ENCODE data around the gene MYOD1. TPM values are rescaled to one million over a fixed set of nuclear protein-coding genes. Genes with fewer than 3 reads are reported as not detected.

Gene MYOD1
- total and polyA plus RNA-seq, 2 of the 4 experiments (the other 2 are of a cell fraction), result not detected

- dilution Hi-C loops (cut with HindIII; ENCODE audit: low sequenced_read_pairs, unreplicated experiment), result loop anchor here (25.0 kb wide), 1 partner anchor 240 kb away; no protein-coding TSS in a partner anchor
- no peak overlapping the region for H2AK5ac ChIP-seq (ENCODE audit: low read depth, low read length)
- no peaks in the 10 kb centered on the region for H3K4me1 ChIP-seq (ENCODE audit: control insufficient read depth, insufficient read depth, low read length)
- in situ Hi-C loops (cut with MboI; ENCODE audit: low sequenced_read_pairs), result no loop called here
- H3K56ac ChIP-seq (ENCODE audit: extremely low read depth, insufficient read depth, low read length), result no peak overlapping the region
- H4K20me1 ChIP-seq (ENCODE audit: insufficient read depth, low read length), result no peaks in the 10 kb centered on the region; the same call in 1 of the 2 replicates
- no peak overlapping the region for H3K4me3 ChIP-seq (ENCODE audit: insufficient read depth, low read depth, low read length)
- no peak overlapping the region for H4K91ac ChIP-seq (ENCODE audit: insufficient read depth, low read depth, low read length)
- H3K4me2 ChIP-seq (ENCODE audit: low read depth, low read length), result no peak overlapping the region
- H3K79me1 ChIP-seq (ENCODE audit: low read depth in 1 of 2, low read length in 2 of 2), result no peaks in the 10 kb centered on the region
- no peak overlapping the region for H2BK20ac ChIP-seq (ENCODE audit: low read depth, low read length)
- no peak overlapping the region for H3K23ac ChIP-seq (ENCODE audit: low read depth, low read length)
- no peak overlapping the region for H3K14ac ChIP-seq (replicated peaks; ENCODE audit: low read depth, low read length)
- no peak overlapping the region for H2BK5ac ChIP-seq (ENCODE audit: low read depth, low read length, poor library complexity, severe bottlenecking)
- H2AFZ ChIP-seq (replicated peaks; ENCODE audit: low read length, poor library complexity), result no peak overlapping the region
- no peak overlapping the region for H2BK15ac ChIP-seq (ENCODE audit: low read depth, low read length)
- CTCF ChIA-PET, result no interaction called here
- H3K27ac ChIP-seq (ENCODE audit: insufficient read depth, low read length), result no peak overlapping the region
- no peak overlapping the region for H3K9ac ChIP-seq (ENCODE audit: low read depth, low read length)
- WGBS, 2 experiments (ENCODE audit: extremely low coverage in 2 of 2, insufficient read length in 1 of 2), result 72% methylated on average over 6 of the region's 19 CpGs; no CpG with 5 or more reads in 1 of the 2 experiments
- H4K8ac ChIP-seq (ENCODE audit: low read depth in 2 of 2, low read length in 2 of 2), result no peak overlapping the region
- no peak overlapping the region for H3K4ac ChIP-seq (ENCODE audit: low read depth, low read length)
- DNase-seq (no peak), ATAC-seq (ENCODE audit: low read depth) (no peak)
- H3K9me1 ChIP-seq (ENCODE audit: insufficient read depth, low read length), result no peaks in the 10 kb centered on the region
- peaks cover 16% of the 10 kb centered on the region for H3K27me3 ChIP-seq (ENCODE audit: control insufficient read depth, insufficient read depth, low read length)
- no peak overlapping the region for H4K5ac ChIP-seq (ENCODE audit: low read depth, low read length)
- H3K36me3 ChIP-seq (ENCODE audit: control insufficient read depth, insufficient read depth, low read length), result no peaks in the 10 kb centered on the region
- H2BK120ac ChIP-seq (ENCODE audit: low read depth, low read length), result no peak overlapping the region
- intact Hi-C loops (cut with micrococcal nuclease), result no loop called here
- POLR2A ChIA-PET (ENCODE audit: unreplicated experiment), result no interaction called here
- H3K9me3 ChIP-seq (ENCODE audit: control insufficient read depth, insufficient read depth, low read length), result no peaks in the 10 kb centered on the region
- H3K18ac ChIP-seq (ENCODE audit: low read depth, low read length), result no peak overlapping the region
- no peak overlapping the region for H2AK9ac ChIP-seq (replicated peaks; ENCODE audit: low read depth, low read length, poor library complexity)
- no peak for TF ChIP-seq MAZ (IDR thresholded peaks at IDR 0.05; ENCODE audit: borderline replicate concordance, low read depth, low read length)
- no peak for TF ChIP-seq SMC3 (IDR thresholded peaks at IDR 0.05; ENCODE audit: low read depth, low read length)
- no peak for TF ChIP-seq BHLHE40 (IDR thresholded peaks at IDR 0.05; ENCODE audit: low read depth, low read length)
- TF ChIP-seq RCOR1 (IDR thresholded peaks at IDR 0.05; ENCODE audit: insufficient replicate concordance, low read length), result no peak
- no peak for TF ChIP-seq MAFK (IDR thresholded peaks at IDR 0.05; ENCODE audit: low read depth, low read length)
- TF ChIP-seq RAD21 (IDR thresholded peaks at IDR 0.05; ENCODE audit: low read length), result no peak
- TF ChIP-seq, protein P1, sequence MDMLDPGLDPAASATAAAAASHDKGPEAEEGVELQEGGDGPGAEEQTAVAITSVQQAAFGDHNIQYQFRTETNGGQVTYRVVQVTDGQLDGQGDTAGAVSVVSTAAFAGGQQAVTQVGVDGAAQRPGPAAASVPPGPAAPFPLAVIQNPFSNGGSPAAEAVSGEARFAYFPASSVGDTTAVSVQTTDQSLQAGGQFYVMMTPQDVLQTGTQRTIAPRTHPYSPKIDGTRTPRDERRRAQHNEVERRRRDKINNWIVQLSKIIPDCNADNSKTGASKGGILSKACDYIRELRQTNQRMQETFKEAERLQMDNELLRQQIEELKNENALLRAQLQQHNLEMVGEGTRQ (IDR thresholded peaks at IDR 0.05; ENCODE audit: low read depth, low read length), result no peak
- TF ChIP-seq RFX5 (IDR thresholded peaks at IDR 0.05; ENCODE audit: low read depth, low read length), result no peak
- TF ChIP-seq, protein P2, sequence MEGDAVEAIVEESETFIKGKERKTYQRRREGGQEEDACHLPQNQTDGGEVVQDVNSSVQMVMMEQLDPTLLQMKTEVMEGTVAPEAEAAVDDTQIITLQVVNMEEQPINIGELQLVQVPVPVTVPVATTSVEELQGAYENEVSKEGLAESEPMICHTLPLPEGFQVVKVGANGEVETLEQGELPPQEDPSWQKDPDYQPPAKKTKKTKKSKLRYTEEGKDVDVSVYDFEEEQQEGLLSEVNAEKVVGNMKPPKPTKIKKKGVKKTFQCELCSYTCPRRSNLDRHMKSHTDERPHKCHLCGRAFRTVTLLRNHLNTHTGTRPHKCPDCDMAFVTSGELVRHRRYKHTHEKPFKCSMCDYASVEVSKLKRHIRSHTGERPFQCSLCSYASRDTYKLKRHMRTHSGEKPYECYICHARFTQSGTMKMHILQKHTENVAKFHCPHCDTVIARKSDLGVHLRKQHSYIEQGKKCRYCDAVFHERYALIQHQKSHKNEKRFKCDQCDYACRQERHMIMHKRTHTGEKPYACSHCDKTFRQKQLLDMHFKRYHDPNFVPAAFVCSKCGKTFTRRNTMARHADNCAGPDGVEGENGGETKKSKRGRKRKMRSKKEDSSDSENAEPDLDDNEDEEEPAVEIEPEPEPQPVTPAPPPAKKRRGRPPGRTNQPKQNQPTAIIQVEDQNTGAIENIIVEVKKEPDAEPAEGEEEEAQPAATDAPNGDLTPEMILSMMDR (conservative IDR thresholded peaks at IDR 0.05; ENCODE audit: low read depth, low read length), result no peak
- TF ChIP-seq NFE2L2 (IDR thresholded peaks at IDR 0.05; ENCODE audit: low read depth, low read length), result no peak
- TF ChIP-seq MXI1 (IDR thresholded peaks at IDR 0.05; ENCODE audit: borderline replicate concordance, low read depth, low read length), result no peak
- no peak for TF ChIP-seq ELK1 (IDR thresholded peaks at IDR 0.05; ENCODE audit: borderline replicate concordance, low read depth, low read length)
- TF ChIP-seq POLR2A (IDR thresholded peaks at IDR 0.05; ENCODE audit: low read depth, low read length), result no peak
- no peak for TF ChIP-seq CHD1 (IDR thresholded peaks at IDR 0.05; ENCODE audit: low read depth, low read length)
- no peak for TF ChIP-seq CEBPB (IDR thresholded peaks at IDR 0.05; ENCODE audit: low read depth, low read length)
- BruUV-seq (replicated peaks), result no TSS peak
Observed at GRCh38 chr11:17747131-17747955, 28.0 kb downstream of the MYOD1 start.
